ENCODE results near the gene CSGALNACT2. TPM values are rescaled to one million over a fixed set of nuclear protein-coding genes. Genes with fewer than 3 reads are reported as not detected.

The CSGALNACT2 gene
- total RNA-seq, 1 experiment from 2014 or later, result 5.1 TPM

DNA sequence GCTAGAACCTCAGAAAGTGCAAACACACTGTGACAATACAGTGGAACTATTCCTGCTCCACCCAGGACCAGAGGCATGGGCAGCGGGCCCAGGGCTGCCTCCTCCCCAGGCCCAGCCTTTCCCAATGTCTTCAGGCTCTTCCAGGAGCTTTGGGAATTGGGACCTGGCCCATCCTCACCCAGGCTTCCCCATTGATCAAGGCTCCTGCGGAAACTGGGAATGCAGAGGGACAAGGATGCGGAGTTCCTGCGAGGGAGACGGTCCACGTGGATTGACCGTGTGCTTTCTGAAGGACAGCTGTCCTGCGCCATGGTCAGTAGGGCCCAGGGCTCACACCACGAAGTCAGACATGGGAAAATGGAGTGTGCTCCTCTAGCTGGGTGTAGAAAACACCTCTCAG lies 56.6 kb downstream of the CSGALNACT2 start (continued):
- TF ChIP-seq IRF2 (CRISPR knock-in tag; IDR thresholded peaks at IDR 0.05; ENCODE audit: borderline replicate concordance, low read depth), result no peak
- TF ChIP-seq, protein P1, sequence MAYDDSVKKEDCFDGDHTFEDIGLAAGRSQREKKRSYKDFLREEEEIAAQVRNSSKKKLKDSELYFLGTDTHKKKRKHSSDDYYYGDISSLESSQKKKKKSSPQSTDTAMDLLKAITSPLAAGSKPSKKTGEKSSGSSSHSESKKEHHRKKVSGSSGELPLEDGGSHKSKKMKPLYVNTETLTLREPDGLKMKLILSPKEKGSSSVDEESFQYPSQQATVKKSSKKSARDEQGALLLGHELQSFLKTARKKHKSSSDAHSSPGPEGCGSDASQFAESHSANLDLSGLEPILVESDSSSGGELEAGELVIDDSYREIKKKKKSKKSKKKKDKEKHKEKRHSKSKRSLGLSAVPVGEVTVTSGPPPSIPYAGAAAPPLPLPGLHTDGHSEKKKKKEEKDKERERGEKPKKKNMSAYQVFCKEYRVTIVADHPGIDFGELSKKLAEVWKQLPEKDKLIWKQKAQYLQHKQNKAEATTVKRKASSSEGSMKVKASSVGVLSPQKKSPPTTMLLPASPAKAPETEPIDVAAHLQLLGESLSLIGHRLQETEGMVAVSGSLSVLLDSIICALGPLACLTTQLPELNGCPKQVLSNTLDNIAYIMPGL (CRISPR knock-in tag; IDR thresholded peaks at IDR 0.05), result no peak
- TF ChIP-seq JUN (CRISPR knock-in tag; IDR thresholded peaks at IDR 0.05), result no peak

DNA sequence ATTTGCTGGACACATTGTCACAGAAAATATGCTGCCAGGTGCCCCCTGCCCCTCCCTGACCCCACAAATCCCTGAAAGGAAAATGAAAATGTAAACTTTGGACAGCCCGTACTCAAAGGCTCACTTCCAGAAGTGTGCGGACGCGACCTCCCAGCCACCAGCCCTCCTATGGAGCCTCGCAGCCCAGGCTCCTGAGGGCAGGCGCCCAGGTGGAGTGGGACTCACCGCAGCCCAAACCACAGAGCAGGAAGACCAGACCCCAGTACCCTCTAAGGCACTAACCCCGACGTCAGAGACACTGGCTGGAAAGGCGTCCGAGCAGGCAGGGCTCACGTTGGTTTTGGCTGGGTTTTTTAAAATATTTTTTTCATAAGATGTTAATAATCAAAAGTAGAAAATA lies 57.3 kb downstream of the CSGALNACT2 start:
- peaks cover 43% of the 10 kb centered on the region for H3K36me3 Mint-ChIP-seq
- CTCF ChIA-PET, result interaction anchor here (1.1 to 1.7 kb wide), 2 partner anchors 35 to 369 kb away, joined by 3 read pairs; no protein-coding TSS in a partner anchor
- H3K27ac Mint-ChIP-seq, result no peak overlapping the region
- POLR2A ChIA-PET, result no interaction called here
- TF ChIP-seq NFE2L1 (CRISPR knock-in tag; IDR thresholded peaks at IDR 0.05) (no peak), JAZF1 (CRISPR knock-in tag; IDR thresholded peaks at IDR 0.05) (no peak), NR2C2 (CRISPR knock-in tag; IDR thresholded peaks at IDR 0.05) (no peak), ZNF396 (CRISPR knock-in tag; IDR thresholded peaks at IDR 0.05; ENCODE audit: borderline replicate concordance) (no peak), MXD4 (CRISPR knock-in tag; IDR thresholded peaks at IDR 0.05; ENCODE audit: borderline replicate concordance) (no peak), SOX15 (CRISPR knock-in tag; IDR thresholded peaks at IDR 0.05) (no peak), ZNF263 (CRISPR knock-in tag; IDR thresholded peaks at IDR 0.05; ENCODE audit: low read depth) (no peak), ZNF416 (CRISPR knock-in tag; IDR thresholded peaks at IDR 0.05) (no peak), FOXK1 (CRISPR knock-in tag; IDR thresholded peaks at IDR 0.05) (no peak), OVOL2 (CRISPR knock-in tag; IDR thresholded peaks at IDR 0.05; ENCODE audit: borderline replicate concordance) (no peak), ZBTB21 (CRISPR knock-in tag; IDR thresholded peaks at IDR 0.05; ENCODE audit: borderline replicate concordance) (no peak), ELF4 (CRISPR knock-in tag; IDR thresholded peaks at IDR 0.05; ENCODE audit: low read depth) (no peak)
- TF ChIP-seq, protein P1 (CRISPR knock-in tag; IDR thresholded peaks at IDR 0.05), result no peak
- TF ChIP-seq, protein P2, sequence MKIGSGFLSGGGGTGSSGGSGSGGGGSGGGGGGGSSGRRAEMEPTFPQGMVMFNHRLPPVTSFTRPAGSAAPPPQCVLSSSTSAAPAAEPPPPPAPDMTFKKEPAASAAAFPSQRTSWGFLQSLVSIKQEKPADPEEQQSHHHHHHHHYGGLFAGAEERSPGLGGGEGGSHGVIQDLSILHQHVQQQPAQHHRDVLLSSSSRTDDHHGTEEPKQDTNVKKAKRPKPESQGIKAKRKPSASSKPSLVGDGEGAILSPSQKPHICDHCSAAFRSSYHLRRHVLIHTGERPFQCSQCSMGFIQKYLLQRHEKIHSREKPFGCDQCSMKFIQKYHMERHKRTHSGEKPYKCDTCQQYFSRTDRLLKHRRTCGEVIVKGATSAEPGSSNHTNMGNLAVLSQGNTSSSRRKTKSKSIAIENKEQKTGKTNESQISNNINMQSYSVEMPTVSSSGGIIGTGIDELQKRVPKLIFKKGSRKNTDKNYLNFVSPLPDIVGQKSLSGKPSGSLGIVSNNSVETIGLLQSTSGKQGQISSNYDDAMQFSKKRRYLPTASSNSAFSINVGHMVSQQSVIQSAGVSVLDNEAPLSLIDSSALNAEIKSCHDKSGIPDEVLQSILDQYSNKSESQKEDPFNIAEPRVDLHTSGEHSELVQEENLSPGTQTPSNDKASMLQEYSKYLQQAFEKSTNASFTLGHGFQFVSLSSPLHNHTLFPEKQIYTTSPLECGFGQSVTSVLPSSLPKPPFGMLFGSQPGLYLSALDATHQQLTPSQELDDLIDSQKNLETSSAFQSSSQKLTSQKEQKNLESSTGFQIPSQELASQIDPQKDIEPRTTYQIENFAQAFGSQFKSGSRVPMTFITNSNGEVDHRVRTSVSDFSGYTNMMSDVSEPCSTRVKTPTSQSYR (CRISPR knock-in tag; IDR thresholded peaks at IDR 0.05), result no peak
- TF ChIP-seq, protein P3, sequence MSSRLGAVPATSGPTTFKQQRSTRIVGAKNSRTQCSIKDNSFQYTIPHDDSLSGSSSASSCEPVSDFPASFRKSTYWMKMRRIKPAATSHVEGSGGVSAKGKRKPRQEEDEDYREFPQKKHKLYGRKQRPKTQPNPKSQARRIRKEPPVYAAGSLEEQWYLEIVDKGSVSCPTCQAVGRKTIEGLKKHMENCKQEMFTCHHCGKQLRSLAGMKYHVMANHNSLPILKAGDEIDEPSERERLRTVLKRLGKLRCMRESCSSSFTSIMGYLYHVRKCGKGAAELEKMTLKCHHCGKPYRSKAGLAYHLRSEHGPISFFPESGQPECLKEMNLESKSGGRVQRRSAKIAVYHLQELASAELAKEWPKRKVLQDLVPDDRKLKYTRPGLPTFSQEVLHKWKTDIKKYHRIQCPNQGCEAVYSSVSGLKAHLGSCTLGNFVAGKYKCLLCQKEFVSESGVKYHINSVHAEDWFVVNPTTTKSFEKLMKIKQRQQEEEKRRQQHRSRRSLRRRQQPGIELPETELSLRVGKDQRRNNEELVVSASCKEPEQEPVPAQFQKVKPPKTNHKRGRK (CRISPR knock-in tag; IDR thresholded peaks at IDR 0.05; ENCODE audit: borderline replicate concordance), result no peak
- TF ChIP-seq, protein P4, sequence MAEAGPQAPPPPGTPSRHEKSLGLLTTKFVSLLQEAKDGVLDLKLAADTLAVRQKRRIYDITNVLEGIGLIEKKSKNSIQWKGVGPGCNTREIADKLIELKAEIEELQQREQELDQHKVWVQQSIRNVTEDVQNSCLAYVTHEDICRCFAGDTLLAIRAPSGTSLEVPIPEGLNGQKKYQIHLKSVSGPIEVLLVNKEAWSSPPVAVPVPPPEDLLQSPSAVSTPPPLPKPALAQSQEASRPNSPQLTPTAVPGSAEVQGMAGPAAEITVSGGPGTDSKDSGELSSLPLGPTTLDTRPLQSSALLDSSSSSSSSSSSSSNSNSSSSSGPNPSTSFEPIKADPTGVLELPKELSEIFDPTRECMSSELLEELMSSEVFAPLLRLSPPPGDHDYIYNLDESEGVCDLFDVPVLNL (CRISPR knock-in tag; IDR thresholded peaks at IDR 0.05; ENCODE audit: borderline replicate concordance, low read depth), result no peak
- ATAC-seq, result no peak
- DNase-seq (ENCODE audit: low spot score), result no peak
- peaks cover 5% of the 10 kb centered on the region for H3K4me1 Mint-ChIP-seq
- H3K4me3 Mint-ChIP-seq, result no peak overlapping the region
- H3K27me3 Mint-ChIP-seq (ENCODE audit: low read depth), result no peaks in the 10 kb centered on the region
- no peaks in the 10 kb centered on the region; the same call in 1 of the 2 replicates for H3K9me3 Mint-ChIP-seq
